IMR-90 (cell line): ENCODE measurements around the gene VIT. TPM values are rescaled to one million over a fixed set of nuclear protein-coding genes. Genes with fewer than 3 reads are reported as not detected.

Experiments
- ATAC-seq: fragments of 200-7000 bp; cut with Tn5 transposase; 2 replicates; pipeline ENCODE4 v1.9.1; 2020; ENCODE audit warnings: low read depth, mild to moderate bottlenecking, moderate library complexity
- BruUV-seq: library from RNA; stranded (reverse); fragments of 400-500 nt; replicated peaks from 2 replicates; lab custom pipeline; 2021; lab: Mats Ljungman, UMichigan
- CTCF ChIA-PET: fragments of 300-600 bp; formaldehyde crosslinking; extraction: SDS; loops from one replicate; lab custom pipeline; 2021; ENCODE audit warnings: antibody characterized with exemption; lab: Yijun Ruan, JAX
- POLR2A ChIA-PET: fragments of 300-600 bp; sonication (Branson Sonifier 250); formaldehyde crosslinking; loops from one replicate; lab custom pipeline; 2022; ENCODE audit warnings: antibody characterized with exemption; ENCODE audit not compliant: unreplicated experiment; lab: Charles Lee
- DNase-seq: peaks from one replicate; pipeline ENCODE4 v3.0.0; 2013
- H2AFZ ChIP-seq: replicated peaks from 2 replicates; pipeline ENCODE3; 2013; ENCODE audit warnings: low read length, mild to moderate bottlenecking; ENCODE audit not compliant: poor library complexity
- H2AK5ac ChIP-seq: 2 replicates; pipeline ENCODE4 v1.6.1; 2013; ENCODE audit warnings: low read depth, low read length, inconsistent platforms
- H2AK9ac ChIP-seq: replicated peaks from 2 replicates; pipeline ENCODE3; 2013; ENCODE audit warnings: mild to moderate bottlenecking, low read depth, low read length, moderate library complexity; ENCODE audit not compliant: poor library complexity
- H2BK120ac ChIP-seq: 2 replicates; pipeline ENCODE4 v1.6.1; 2013; ENCODE audit warnings: low read depth, low read length, inconsistent platforms
- H2BK15ac ChIP-seq: 3 replicates; pipeline ENCODE4 v1.6.1; 2013; ENCODE audit warnings: low read depth, low read length, inconsistent platforms
- H2BK20ac ChIP-seq: 2 replicates; pipeline ENCODE4 v1.6.1; 2013; ENCODE audit warnings: low read depth, mild to moderate bottlenecking, inconsistent platforms, low read length, moderate library complexity
- H2BK5ac ChIP-seq: 2 replicates; pipeline ENCODE4 v1.6.1; 2013; ENCODE audit warnings: mild to moderate bottlenecking, low read depth, low read length, inconsistent platforms; ENCODE audit not compliant: poor library complexity, severe bottlenecking
- H3K14ac ChIP-seq: replicated peaks from 2 replicates; pipeline ENCODE4 v1.6.1; 2013; ENCODE audit warnings: low read depth, low read length, inconsistent platforms
- H3K18ac ChIP-seq: 2 replicates; pipeline ENCODE4 v1.6.1; 2013; ENCODE audit warnings: low read depth, low read length, control low read depth
- H3K23ac ChIP-seq: 2 replicates; pipeline ENCODE4 v1.6.1; 2013; ENCODE audit warnings: low read depth, low read length, inconsistent platforms
- H3K27ac ChIP-seq: 2 replicates; pipeline ENCODE4 v1.5.1; 2013; ENCODE audit warnings: mild to moderate bottlenecking, control low read depth, low read length; ENCODE audit not compliant: insufficient read depth
- H3K27me3 ChIP-seq: 2 replicates; pipeline ENCODE4 v1.6.1; 2013; ENCODE audit warnings: low read length; ENCODE audit not compliant: control insufficient read depth, insufficient read depth
- H3K36me3 ChIP-seq: 2 replicates; pipeline ENCODE4 v1.6.1; 2013; ENCODE audit warnings: low read length, mixed read lengths; ENCODE audit not compliant: control insufficient read depth, insufficient read depth
- H3K4ac ChIP-seq: 2 replicates; pipeline ENCODE4 v1.6.1; 2013; ENCODE audit warnings: low read depth, low read length, inconsistent platforms
- H3K4me1 ChIP-seq: 2 replicates; pipeline ENCODE4 v1.6.1; 2013; ENCODE audit warnings: low read length, mixed read lengths; ENCODE audit not compliant: control insufficient read depth, insufficient read depth
- H3K4me2 ChIP-seq: 2 replicates; pipeline ENCODE4 v1.6.1; 2013; ENCODE audit warnings: low read depth, mild to moderate bottlenecking, control low read depth, low read length, moderate library complexity
- H3K4me3 ChIP-seq: 2 replicates; pipeline ENCODE4 v1.5.1; 2013; ENCODE audit warnings: low read depth, mild to moderate bottlenecking, control low read depth, low read length, moderate library complexity; ENCODE audit not compliant: insufficient read depth
- H3K56ac ChIP-seq: 2 replicates; pipeline ENCODE4 v1.6.1; 2013; ENCODE audit warnings: low read length, inconsistent platforms; ENCODE audit not compliant: insufficient read depth; ENCODE audit errors: extremely low read depth
- H3K79me1 ChIP-seq, 2 experiments: 2 replicates each; pipeline ENCODE4 v1.6.1; 2013; ENCODE audit warnings: low read length in 2 of 2, inconsistent platforms in 1 of 2, low read depth in 1 of 2
- H3K9ac ChIP-seq: 2 replicates; pipeline ENCODE4 v1.6.1; 2013; ENCODE audit warnings: low read depth, low read length, control low read depth
- H3K9me1 ChIP-seq: 2 replicates; pipeline ENCODE4 v1.6.1; 2013; ENCODE audit warnings: low read length, inconsistent platforms; ENCODE audit not compliant: insufficient read depth
- H3K9me3 ChIP-seq: 2 replicates; pipeline ENCODE4 v1.6.1; 2013; ENCODE audit warnings: low read length; ENCODE audit not compliant: control insufficient read depth, insufficient read depth
- H4K20me1 ChIP-seq: 2 replicates; pipeline ENCODE4 v1.6.1; 2013; ENCODE audit warnings: low read length, inconsistent platforms; ENCODE audit not compliant: insufficient read depth
- H4K5ac ChIP-seq: 2 replicates; pipeline ENCODE4 v1.6.1; 2013; ENCODE audit warnings: mild to moderate bottlenecking, low read depth, low read length, control low read depth
- H4K8ac ChIP-seq, 2 experiments: 2 replicates each; pipeline ENCODE4 v1.6.1; 2013; ENCODE audit warnings: low read depth in 2 of 2, low read length in 2 of 2, control low read depth in 1 of 2, inconsistent platforms in 1 of 2
- H4K91ac ChIP-seq: 2 replicates; pipeline ENCODE4 v1.6.1; 2013; ENCODE audit warnings: low read depth, low read length, inconsistent platforms; ENCODE audit not compliant: insufficient read depth
- BHLHE40 ChIP-seq: fragments of 150-350 bp; IDR thresholded peaks from 2 replicates; pipeline ENCODE4 v1.6.1; 2016; ENCODE audit warnings: mild to moderate bottlenecking, low read depth, low read length
- CEBPB ChIP-seq: IDR thresholded peaks from 2 replicates; pipeline ENCODE4 v1.6.1; 2012; ENCODE audit warnings: low read depth, low read length, improper control_type of control experiment
- CHD1 ChIP-seq: IDR thresholded peaks from 2 replicates; pipeline ENCODE4 v1.6.1; 2012; ENCODE audit warnings: low read depth, low read length, improper control_type of control experiment
- CTCF ChIP-seq: conservative IDR thresholded peaks from 2 replicates; pipeline ENCODE4 v1.5.1; 2012; ENCODE audit warnings: mild to moderate bottlenecking, low read depth, low read length, improper control_type of control experiment
- ELK1 ChIP-seq: fragments of 150-350 bp; IDR thresholded peaks from 2 replicates; pipeline ENCODE4 v1.6.1; 2016; ENCODE audit warnings: low read depth, mild to moderate bottlenecking, low read length, moderate library complexity, borderline replicate concordance
- FOS ChIP-seq: fragments of 150-350 bp; IDR thresholded peaks from 2 replicates; pipeline ENCODE4 v1.6.1; 2016; ENCODE audit warnings: low read depth, low read length
- MAFK ChIP-seq: IDR thresholded peaks from 2 replicates; pipeline ENCODE4 v1.6.1; 2012; ENCODE audit warnings: low read depth, low read length, improper control_type of control experiment
- MAZ ChIP-seq: IDR thresholded peaks from 2 replicates; pipeline ENCODE4 v1.6.1; 2012; ENCODE audit warnings: low read depth, mild to moderate bottlenecking, low read length, improper control_type of control experiment, moderate library complexity, borderline replicate concordance
- MXI1 ChIP-seq: IDR thresholded peaks from 2 replicates; pipeline ENCODE4 v1.6.1; 2012; ENCODE audit warnings: low read depth, mild to moderate bottlenecking, low read length, moderate library complexity, borderline replicate concordance
- NFE2L2 ChIP-seq: fragments of 150-350 bp; IDR thresholded peaks from 2 replicates; pipeline ENCODE4 v1.6.1; 2016; ENCODE audit warnings: low read depth, mild to moderate bottlenecking, low read length
- POLR2A ChIP-seq: IDR thresholded peaks from 2 replicates; pipeline ENCODE4 v1.6.1; 2012; ENCODE audit warnings: mild to moderate bottlenecking, low read depth, low read length
- RAD21 ChIP-seq: IDR thresholded peaks from 2 replicates; pipeline ENCODE4 v1.6.1; 2012; ENCODE audit warnings: low read length, improper control_type of control experiment
- RCOR1 ChIP-seq: IDR thresholded peaks from 2 replicates; pipeline ENCODE4 v1.6.1; 2012; ENCODE audit warnings: mild to moderate bottlenecking, low read length, improper control_type of control experiment; ENCODE audit not compliant: insufficient replicate concordance
- RFX5 ChIP-seq: IDR thresholded peaks from 2 replicates; pipeline ENCODE4 v1.8.0; 2012; ENCODE audit warnings: low read depth, mild to moderate bottlenecking, low read length, moderate library complexity
- WGBS, 2 experiments: methylation state at CpG; one replicate each; pipeline versions ENCODE4 v1.1.5 to v1.1.7; 2013; ENCODE audit warnings: missing lambda C conversion rate in 2 of 2; ENCODE audit not compliant: insufficient read length in 1 of 2; ENCODE audit errors: extremely low coverage in 2 of 2; 5-methylcytosine and 5-hydroxymethylcytosine counted together
- dilution Hi-C: fragments of 300-500 bp; cut with HindIII; formaldehyde crosslinking; loops from one replicate; pipeline ENCODE4 v1.14.3; 2018; ENCODE audit warnings: low sequenced_read_pairs; ENCODE audit not compliant: unreplicated experiment
- in situ Hi-C: fragments of 300-500 bp; cut with MboI; formaldehyde crosslinking; loops from 3 replicates; pipeline ENCODE4 v1.14.3; 2019; ENCODE audit warnings: low sequenced_read_pairs, inconsistent platforms, mixed read lengths
- intact Hi-C: fragments of 100-400 bp; cut with micrococcal nuclease; formaldehyde crosslinking; loops from 2 replicates; pipeline ENCODE4 v1.10.0; 2022
- polyA plus RNA-seq, 3 experiments: library from polyadenylated mRNA; depleted of rRNA; stranded (reverse); fragments of >200 nt; gene quantifications; 2 replicates each; pipeline ENCODE4 v1.2.3, GENCODE V29; 2012; ENCODE audit warnings: low replicate concordance in 1 of 3
- total RNA-seq: library from RNA; depleted of rRNA; stranded (reverse); fragments of >200 nt; gene quantifications from 2 replicates; pipeline ENCODE4 v1.2.3, GENCODE V29; 2012

The VIT gene
- total and polyA plus RNA-seq, 2 of the 4 experiments (the other 2 are of a cell fraction): under 0.01 TPM; not detected in 1

- Histone ChIP-seq H3K27me3 (peaks cover 53% of the 10 kb centered on the region), H4K91ac (no peak overlapping the region), H3K4me3 (no peak overlapping the region), H3K4ac (no peak overlapping the region), H3K56ac (no peak overlapping the region), H4K20me1 (no peaks in the 10 kb centered on the region), H3K23ac (no peak overlapping the region), H4K8ac (no peak overlapping the region), H2AK9ac (no peak overlapping the region), H3K4me2 (no peak overlapping the region), H3K9ac (no peak overlapping the region), H3K18ac (no peak overlapping the region), H2AFZ (no peak overlapping the region), H2BK20ac (no peak overlapping the region), H3K14ac (no peak overlapping the region), H2BK5ac (no peak overlapping the region), H3K36me3 (no peaks in the 10 kb centered on the region), H3K9me3 (no peaks in the 10 kb centered on the region), H2BK15ac (no peak overlapping the region), H3K9me1 (no peaks in the 10 kb centered on the region), H2AK5ac (no peak overlapping the region), H4K5ac (no peak overlapping the region), H3K79me1 (no peaks in the 10 kb centered on the region), H3K4me1 (no peaks in the 10 kb centered on the region), H3K27ac (no peak overlapping the region), H2BK120ac (no peak overlapping the region)
- in situ Hi-C loops (loop anchor here (10.0 kb wide), 2 partner anchors 126 to 216 kb away; no protein-coding TSS in a partner anchor), dilution Hi-C loops (no loop called here), intact Hi-C loops (loop anchor here (5.0 to 10.0 kb wide), 4 partner anchors 213 to 817 kb away; no protein-coding TSS in a partner anchor)
- WGBS, 2 experiments: 44% methylated on average over 5 of the region's 11 CpGs; no CpG with 5 or more reads in 1 of the 2 experiments
- CTCF ChIA-PET: no interaction called here
- ATAC-seq (no peak), DNase-seq (no peak)
- TF ChIP-seq CEBPB (no peak), RCOR1 (no peak), RFX5 (no peak), POLR2A (no peak), CTCF (no peak), FOS (no peak), MAFK (no peak), ELK1 (no peak), NFE2L2 (no peak), CHD1 (no peak), BHLHE40 (no peak), MAZ (no peak), MXI1 (no peak), RAD21 (no peak)
- POLR2A ChIA-PET: interaction anchor here (0.6 kb wide), 1 partner anchor 1354 kb away, joined by 4 read pairs; no protein-coding TSS in a partner anchor
- no TSS peak for BruUV-seq
Measured at GRCh38 chr2:36789181-36789804, 92.8 kb downstream of the VIT start.
